NT2/D1 (cell line): ENCODE data around the gene PDE6A.

Experiments
- DNase-seq: peaks from one replicate; pipeline ENCODE4 v3.0.0-alpha.2; 2011; ENCODE audit warnings: low read depth, low spot score
- H3K27me3 ChIP-seq: 2 replicates; pipeline ENCODE4 v1.6.0; 2011; ENCODE audit warnings: mild to moderate bottlenecking; ENCODE audit not compliant: insufficient read length, insufficient read depth
- H3K36me3 ChIP-seq: 2 replicates; pipeline ENCODE4 v1.6.1; 2011; ENCODE audit warnings: mild to moderate bottlenecking, low read length, mixed read lengths; ENCODE audit not compliant: insufficient read depth, insufficient read length
- H3K4me1 ChIP-seq: 2 replicates; pipeline ENCODE4 v1.5.1; 2011; ENCODE audit not compliant: insufficient read depth, insufficient read length
- H3K4me3 ChIP-seq: 2 replicates; pipeline ENCODE4 v1.5.1; 2011; ENCODE audit warnings: low read depth; ENCODE audit not compliant: insufficient read length
- H3K9ac ChIP-seq: 2 replicates; pipeline ENCODE4 v1.6.0; 2011; ENCODE audit warnings: low read depth; ENCODE audit not compliant: insufficient read length
- H3K9me3 ChIP-seq: 2 replicates; pipeline ENCODE4 v1.5.1; 2011; ENCODE audit warnings: mild to moderate bottlenecking, low read length; ENCODE audit not compliant: insufficient read depth
- SUZ12 ChIP-seq: IDR thresholded peaks from 2 replicates; pipeline ENCODE4 v1.6.1; 2011; ENCODE audit not compliant: insufficient read length, insufficient read depth; ENCODE audit errors: extremely low read depth
- YY1 ChIP-seq: IDR thresholded peaks from 2 replicates; pipeline ENCODE4 v1.6.1; 2011; ENCODE audit not compliant: insufficient read length, insufficient read depth
- ZNF274 ChIP-seq: IDR thresholded peaks from 2 replicates; pipeline ENCODE4 v1.6.1; 2011; ENCODE audit warnings: mild to moderate bottlenecking, low read depth, low read length

Gene PDE6A

DNA sequence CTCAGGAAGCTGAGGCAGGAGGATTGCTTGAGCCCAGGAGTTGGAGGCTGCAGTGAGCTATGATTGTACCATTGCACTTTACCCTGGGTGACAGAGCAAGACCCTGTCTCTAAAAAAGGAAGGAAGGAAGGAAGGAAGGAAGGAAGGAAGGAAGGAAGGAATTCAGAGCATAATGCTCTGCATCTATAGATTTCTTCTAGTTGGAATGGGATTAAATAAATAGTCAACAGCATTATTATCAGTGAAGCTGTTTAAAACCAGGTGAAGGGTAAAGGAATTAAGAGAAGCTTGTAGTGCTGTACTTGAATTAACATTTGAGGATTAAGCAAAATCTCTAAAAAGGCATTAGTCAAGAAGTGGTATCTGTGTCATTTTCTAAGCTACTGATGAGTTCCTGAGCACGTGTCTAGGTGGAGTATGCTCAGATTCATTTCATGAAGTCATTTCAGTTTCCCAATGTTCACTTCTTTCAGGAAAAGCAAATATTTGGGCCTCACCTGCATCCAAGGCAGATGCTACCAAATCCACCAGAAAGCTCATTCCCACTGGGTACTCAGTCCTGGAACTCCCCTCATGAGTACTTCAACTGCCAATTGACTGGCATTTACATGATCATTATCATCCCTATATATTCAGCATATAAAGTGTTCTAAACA, 8.4 kb downstream of the PDE6A start:
- H3K9me3 ChIP-seq: no peaks in the 10 kb centered on the region
- no peaks in the 10 kb centered on the region for H3K4me1 ChIP-seq
- no peak for DNase-seq
- no peak overlapping the region for H3K4me3 ChIP-seq
- H3K27me3 ChIP-seq: no peaks in the 10 kb centered on the region
- H3K36me3 ChIP-seq: no peaks in the 10 kb centered on the region
- H3K9ac ChIP-seq: no peak overlapping the region
- TF ChIP-seq YY1: no peak

DNA sequence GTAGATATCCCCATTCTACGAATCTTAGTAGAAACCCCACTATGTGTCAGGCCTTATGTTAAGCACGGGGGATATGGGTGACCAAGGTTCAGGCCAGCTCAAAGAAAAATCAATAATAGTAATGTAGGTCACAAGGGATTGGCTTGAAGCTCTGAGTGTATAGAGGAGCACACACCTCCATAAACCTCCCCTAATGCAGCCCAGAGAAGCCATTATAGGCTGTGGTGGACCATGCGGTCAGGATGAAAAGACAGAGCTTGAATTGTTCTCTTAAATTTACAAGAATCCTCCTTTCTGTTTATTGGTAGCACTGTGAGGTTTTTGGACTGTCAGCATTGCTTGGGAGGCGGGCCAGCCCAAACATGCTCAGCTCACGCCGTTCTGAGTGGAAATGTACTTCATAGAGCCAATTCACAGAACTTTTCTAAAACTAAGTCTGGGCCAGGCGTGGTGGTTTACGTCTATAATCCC, 9.1 kb downstream of the PDE6A start:
- no peak for TF ChIP-seq YY1
- TF ChIP-seq ZNF274: no peak
- TF ChIP-seq SUZ12: no peak
- no peak for DNase-seq
- H3K9me3 ChIP-seq: no peaks in the 10 kb centered on the region
- H3K9ac ChIP-seq: no peak overlapping the region
- no peaks in the 10 kb centered on the region for H3K4me1 ChIP-seq
- H3K4me3 ChIP-seq: no peak overlapping the region
- H3K36me3 ChIP-seq: no peaks in the 10 kb centered on the region
- H3K27me3 ChIP-seq: no peaks in the 10 kb centered on the region

GRCh38 chr5:149932445-149933350, 11.9 kb downstream of the PDE6A start:
- no peak overlapping the region for H3K9ac ChIP-seq

DNA sequence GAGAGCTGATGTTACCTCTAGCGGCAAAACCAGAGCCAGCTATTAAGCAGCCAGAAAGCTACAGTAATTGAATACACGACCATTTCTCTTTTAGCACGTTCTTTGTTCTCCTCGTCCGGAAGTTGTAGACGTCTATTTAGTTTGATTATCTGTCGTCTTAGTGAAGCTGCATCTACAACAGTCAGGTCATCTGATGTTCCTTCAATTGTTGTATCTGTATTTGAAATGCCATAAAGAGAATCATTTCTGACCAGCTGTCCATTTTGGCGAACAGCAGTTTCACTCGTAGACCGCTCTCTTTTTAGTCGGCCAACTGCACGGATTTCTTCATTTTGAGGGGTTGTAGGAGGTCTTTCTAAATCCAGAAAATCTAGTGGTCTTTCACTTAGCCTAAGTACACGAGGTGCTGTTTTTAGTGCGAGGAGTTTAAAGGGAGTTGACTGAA, 12.6 kb downstream of the PDE6A start:
- H3K4me1 ChIP-seq: no peaks in the 10 kb centered on the region
- TF ChIP-seq YY1: no peak
- TF ChIP-seq SUZ12: no peak
- TF ChIP-seq ZNF274: no peak
- no peaks in the 10 kb centered on the region for H3K9me3 ChIP-seq
- no peaks in the 10 kb centered on the region for H3K27me3 ChIP-seq
- H3K9ac ChIP-seq: no peak overlapping the region
- no peaks in the 10 kb centered on the region for H3K36me3 ChIP-seq
- no peak for DNase-seq
- H3K4me3 ChIP-seq: no peak overlapping the region

More at GRCh38 chr5:149932445-149933350, 11.9 kb downstream of the PDE6A start:
- Histone ChIP-seq H3K4me3 (no peak overlapping the region), H3K4me1 (no peaks in the 10 kb centered on the region), H3K36me3 (no peaks in the 10 kb centered on the region), H3K27me3 (no peaks in the 10 kb centered on the region), H3K9me3 (no peaks in the 10 kb centered on the region)
- no peak for DNase-seq
- no peak for TF ChIP-seq SUZ12

- no peaks in the 10 kb centered on the region for H3K9me3 ChIP-seq
- H3K9ac ChIP-seq: no peak overlapping the region
- DNase-seq: no peak
- TF ChIP-seq ZNF274 (no peak), SUZ12 (no peak), YY1 (no peak)
- H3K36me3 ChIP-seq: no peaks in the 10 kb centered on the region
- H3K4me1 ChIP-seq: no peaks in the 10 kb centered on the region
- H3K4me3 ChIP-seq: no peak overlapping the region
- H3K27me3 ChIP-seq: no peaks in the 10 kb centered on the region
Measured at GRCh38 chr5:149930749-149931574, 13.6 kb downstream of the PDE6A start.

GRCh38 chr5:149930043-149930748, 14.4 kb downstream of the PDE6A start:
- TF ChIP-seq SUZ12: no peak
- TF ChIP-seq ZNF274: no peak
- H3K4me1 ChIP-seq: no peaks in the 10 kb centered on the region
- no peak overlapping the region for H3K9ac ChIP-seq
- H3K36me3 ChIP-seq: no peaks in the 10 kb centered on the region
- H3K9me3 ChIP-seq: no peaks in the 10 kb centered on the region
- no peak for DNase-seq
- no peaks in the 10 kb centered on the region for H3K27me3 ChIP-seq
- no peak overlapping the region for H3K4me3 ChIP-seq
